Measurements from ENCODE around the gene CSF2. TPM values are rescaled to one million over a fixed set of nuclear protein-coding genes. Genes with fewer than 3 reads are reported as not detected.

The CSF2 gene
- total RNA-seq, 1 experiment from 2014 or later, result not detected

- no peak overlapping the region for H3K27ac ChIP-seq
- intact Hi-C loops (cut with micrococcal nuclease; ENCODE audit: unreplicated experiment), result no loop called here
- H3F3A ChIP-seq (ENCODE audit: insufficient read depth, low read depth), result no peaks in the 10 kb centered on the region
- no peaks in the 10 kb centered on the region for H3K4me1 ChIP-seq (replicated peaks; ENCODE audit: insufficient read depth)
- no peak overlapping the region for H3K4me3 ChIP-seq
- no peaks in the 10 kb centered on the region for H3K9me3 ChIP-seq (ENCODE audit: insufficient read depth, low read depth)
- CTCF ChIA-PET, result interaction anchor here (0.6 kb wide), 1 partner anchor 688 kb away, joined by 3 read pairs; no protein-coding TSS in a partner anchor
- no peak overlapping the region for H3K4me2 ChIP-seq
- H3K79me2 ChIP-seq (ENCODE audit: low read depth), result no peaks in the 10 kb centered on the region
- H3K36me3 ChIP-seq (ENCODE audit: low read depth), result no peaks in the 10 kb centered on the region
- no peak for DNase-seq
- no peaks in the 10 kb centered on the region; the same call in 1 of the 2 replicates for H3K9me2 ChIP-seq (ENCODE audit: insufficient read depth)
- H3K27me3 ChIP-seq (ENCODE audit: insufficient read depth, low read depth), result peaks cover 15% of the 10 kb centered on the region; the same call in 1 of the 2 replicates
- no TSS peak for BruUV-seq (replicated peaks)
- no peaks in the 10 kb centered on the region for H4K20me1 ChIP-seq (ENCODE audit: insufficient read depth)
- no peak overlapping the region for H2AFZ ChIP-seq
- POLR2A ChIA-PET (ENCODE audit: unreplicated experiment), result no interaction called here
- TF ChIP-seq CTCF (conservative IDR thresholded peaks at IDR 0.05) (no peak), EZH2 (IDR thresholded peaks at IDR 0.05; ENCODE audit: low read depth) (no peak)
Observed at GRCh38 chr5:132029609-132030330, 43.8 kb upstream of the CSF2 start.

GRCh38 chr5:132030610-132031009 is 43.0 kb upstream of the CSF2 start:
- TF ChIP-seq EZH2 (IDR thresholded peaks at IDR 0.05; ENCODE audit: low read depth) (no peak), CTCF (conservative IDR thresholded peaks at IDR 0.05) (no peak)
- Histone ChIP-seq H3K4me2 (no peak overlapping the region), H3K4me3 (no peak overlapping the region), H2AFZ (no peak overlapping the region), H3K79me2 (ENCODE audit: low read depth) (no peaks in the 10 kb centered on the region), H3F3A (ENCODE audit: insufficient read depth, low read depth) (no peaks in the 10 kb centered on the region), H3K9me3 (ENCODE audit: insufficient read depth, low read depth) (no peaks in the 10 kb centered on the region), H3K27me3 (ENCODE audit: insufficient read depth, low read depth) (peaks cover 15% of the 10 kb centered on the region; the same call in 1 of the 2 replicates), H3K36me3 (ENCODE audit: low read depth) (no peaks in the 10 kb centered on the region), H3K9me2 (ENCODE audit: insufficient read depth) (no peaks in the 10 kb centered on the region; the same call in 1 of the 2 replicates), H3K27ac (no peak overlapping the region), H4K20me1 (ENCODE audit: insufficient read depth) (no peaks in the 10 kb centered on the region), H3K4me1 (replicated peaks; ENCODE audit: insufficient read depth) (no peaks in the 10 kb centered on the region)
- CTCF ChIA-PET, result no interaction called here
- BruUV-seq (replicated peaks), result no TSS peak
- POLR2A ChIA-PET (ENCODE audit: unreplicated experiment), result no interaction called here
- no peak for DNase-seq
- intact Hi-C loops (cut with micrococcal nuclease; ENCODE audit: unreplicated experiment), result no loop called here

GRCh38 chr5:132032196-132032595 is 41.4 kb upstream of the CSF2 start:
- Histone ChIP-seq H3F3A (ENCODE audit: insufficient read depth, low read depth) (no peaks in the 10 kb centered on the region), H3K79me2 (ENCODE audit: low read depth) (no peaks in the 10 kb centered on the region), H3K27ac (no peak overlapping the region), H4K20me1 (ENCODE audit: insufficient read depth) (no peaks in the 10 kb centered on the region), H3K9me2 (ENCODE audit: insufficient read depth) (no peaks in the 10 kb centered on the region; the same call in 1 of the 2 replicates), H2AFZ (no peak overlapping the region), H3K27me3 (ENCODE audit: insufficient read depth, low read depth) (peaks cover 11% of the 10 kb centered on the region; the same call in 1 of the 2 replicates), H3K4me2 (no peak overlapping the region), H3K36me3 (ENCODE audit: low read depth) (no peaks in the 10 kb centered on the region), H3K9me3 (ENCODE audit: insufficient read depth, low read depth) (no peaks in the 10 kb centered on the region), H3K4me3 (no peak overlapping the region), H3K4me1 (replicated peaks; ENCODE audit: insufficient read depth) (no peaks in the 10 kb centered on the region)
- intact Hi-C loops (cut with micrococcal nuclease; ENCODE audit: unreplicated experiment), result no loop called here
- TF ChIP-seq EZH2 (IDR thresholded peaks at IDR 0.05; ENCODE audit: low read depth), result no peak
- TF ChIP-seq CTCF (conservative IDR thresholded peaks at IDR 0.05), result no peak
- no peak for DNase-seq
- ChIA-PET POLR2A (ENCODE audit: unreplicated experiment) (no interaction called here), CTCF (no interaction called here)
- no TSS peak for BruUV-seq (replicated peaks)

Data from PC-9 (cell line).